Liver (tissue), 3 donors: ENCODE data around the gene CTTNBP2.

Source experiments
- ATF3 ChIP-seq: IDR thresholded peaks from 2 replicates; pipeline ENCODE4 v1.6.1; 2016; ENCODE audit warnings: antibody characterized with exemption
- CTCF ChIP-seq: fragments of 150-350 bp; IDR thresholded peaks from 2 replicates; pipeline ENCODE4 v1.5.1; 2017; ENCODE audit warnings: improper control_type of control experiment, low read depth, low read length; ENCODE audit not compliant: missing input control
- EGR1 ChIP-seq, 2 donors: IDR thresholded peaks; 2 replicates each; pipeline ENCODE4 v1.6.1; 2016 to 2018; ENCODE audit warnings: antibody characterized with exemption in 2 of 2, low read depth in 2 of 2
- GABPA ChIP-seq, 2 donors: IDR thresholded peaks in 1 of 2; conservative IDR thresholded peaks in 1 of 2; 2 replicates each; pipeline ENCODE4 v1.6.1; 2016; ENCODE audit warnings: antibody characterized with exemption in 2 of 2, mild to moderate bottlenecking in 1 of 2, moderate library complexity in 1 of 2
- JUND ChIP-seq, 2 donors: IDR thresholded peaks; 2 replicates each; pipeline ENCODE4 v1.6.1; 2016; ENCODE audit warnings: antibody characterized with exemption in 2 of 2
- MAX ChIP-seq: IDR thresholded peaks from 2 replicates; pipeline ENCODE4 v1.6.1; 2016; ENCODE audit warnings: antibody characterized with exemption
- REST ChIP-seq: IDR thresholded peaks from 2 replicates; pipeline ENCODE4 v1.6.1; 2016; ENCODE audit warnings: antibody characterized with exemption, mild to moderate bottlenecking
- RXRA ChIP-seq, 2 donors: IDR thresholded peaks; 2 replicates each; pipeline ENCODE4 v1.6.1; 2017 to 2018; ENCODE audit warnings: antibody characterized with exemption in 2 of 2, mild to moderate bottlenecking in 1 of 2
- SP1 ChIP-seq: IDR thresholded peaks from 2 replicates; pipeline ENCODE4 v1.6.1; 2018; ENCODE audit warnings: antibody characterized with exemption, mild to moderate bottlenecking
- TAF1 ChIP-seq: conservative IDR thresholded peaks from 2 replicates; pipeline ENCODE4 v1.6.1; 2016; ENCODE audit warnings: antibody characterized with exemption, mild to moderate bottlenecking
- donor health status: healthy.
- donor health status: healthy.

- TF ChIP-seq SP1 (no peak), CTCF (no peak), MAX (no peak), REST (no peak), GABPA (IDR thresholded peaks at IDR 0.05 in 1 of 2, conservative IDR thresholded peaks at IDR 0.05 in 1 of 2) (no peak), ATF3 (no peak), RXRA (IDR thresholded peaks at IDR 0.05) (no peak), EGR1 (IDR thresholded peaks at IDR 0.05; ENCODE audit: low read depth in 2 of 2) (no peak), TAF1 (no peak), JUND (IDR thresholded peaks at IDR 0.05) (no peak)
Measured at GRCh38 chr7:117810642-117811512, 62.4 kb downstream of the CTTNBP2 start.
